ENCODE data around the gene GAD1.

GRCh38 chr2:170836027-170836426 lies 19.3 kb downstream of the GAD1 start:
- TF ChIP-seq CTCF (conservative IDR thresholded peaks at IDR 0.05) (no peak), ZFX (IDR thresholded peaks at IDR 0.05) (no peak)

All from C4-2B (cell line).